HepG2 (cell line): ENCODE measurements around the gene PIGL. TPM values are rescaled to one million over a fixed set of nuclear protein-coding genes. Genes with fewer than 3 reads are reported as not detected.

Source experiments
- ADNP ChIP-seq: sonication (generic); formaldehyde crosslinking; IDR thresholded peaks from 2 replicates; pipeline ENCODE4 v1.4.0; 2020; ENCODE audit warnings: missing genetic modification reagents
- CHD2 ChIP-seq: IDR thresholded peaks from 2 replicates; pipeline ENCODE4 v1.6.1; 2011; ENCODE audit warnings: low read depth, low read length, improper control_type of control experiment
- DNMT3B ChIP-seq: conservative IDR thresholded peaks from 2 replicates; pipeline ENCODE4 v1.6.1; 2016; ENCODE audit warnings: missing biosample characterization, control low read depth
- MBD4 ChIP-seq: IDR thresholded peaks from 2 replicates; pipeline ENCODE4 v1.6.1; 2012; ENCODE audit warnings: low read length, inconsistent platforms, borderline replicate concordance
- MIER3 ChIP-seq: IDR thresholded peaks from 2 replicates; pipeline ENCODE4 v1.6.1; 2016; ENCODE audit warnings: missing compliant biosample characterization, borderline replicate concordance
- PCBP2 ChIP-seq: fragments of 200-400 bp; formaldehyde crosslinking; optimal IDR thresholded peaks from 2 replicates; pipeline ENCODE3; 2018; ENCODE audit warnings: low read length, low read depth; ENCODE audit not compliant: poor library complexity, severe bottlenecking
- SP140L ChIP-seq: sonication (generic); formaldehyde crosslinking; IDR thresholded peaks from 2 replicates; pipeline ENCODE4 v1.4.0; 2020; ENCODE audit warnings: missing genetic modification reagents, borderline replicate concordance
- ZFP90 ChIP-seq: sonication (generic); formaldehyde crosslinking; IDR thresholded peaks from 2 replicates; pipeline ENCODE4 v1.8.0; 2022; ENCODE audit warnings: missing genetic modification reagents, mild to moderate bottlenecking, inconsistent platforms, borderline replicate concordance
- ZNF256 ChIP-seq: sonication (generic); formaldehyde crosslinking; conservative IDR thresholded peaks from 2 replicates; pipeline ENCODE4 v1.4.0; 2020; ENCODE audit warnings: missing genetic modification reagents
- ZNF264 ChIP-seq: sonication (generic); formaldehyde crosslinking; IDR thresholded peaks from 2 replicates; pipeline ENCODE4 v1.4.0; 2020; ENCODE audit warnings: missing genetic modification reagents
- ZNF333 ChIP-seq: sonication (generic); formaldehyde crosslinking; IDR thresholded peaks from 2 replicates; pipeline ENCODE4 v1.4.0; 2020; ENCODE audit warnings: mild to moderate bottlenecking, missing genetic modification reagents, borderline replicate concordance
- ZNF441 ChIP-seq: sonication (generic); formaldehyde crosslinking; IDR thresholded peaks from 2 replicates; pipeline ENCODE4 v1.7.0; 2021; ENCODE audit warnings: missing genetic modification reagents, borderline replicate concordance
- ZNF724P ChIP-seq: sonication (generic); formaldehyde crosslinking; IDR thresholded peaks from 2 replicates; pipeline ENCODE4 v1.8.0; 2022; ENCODE audit warnings: missing genetic modification reagents, borderline replicate concordance
- ZZZ3 ChIP-seq: sonication (generic); formaldehyde crosslinking; IDR thresholded peaks from 2 replicates; pipeline ENCODE4 v1.4.0; 2020; ENCODE audit warnings: missing genetic modification reagents, mild to moderate bottlenecking, borderline replicate concordance
- polyA plus RNA-seq, 8 experiments: library from polyadenylated mRNA; depleted of rRNA in 3 of 8; stranded (reverse) in 7 of 8; unstranded in 1 of 8; fragments of >200 nt; fragmentation: Illumina TruSeq in 4 of 8; extraction: Trizol in 4 of 8; gene quantifications; 2 replicates each; pipeline versions ENCODE4 v1.2.1 to v1.2.3, GENCODE V29; 2011 to 2016; ENCODE audit warnings: low read depth in 4 of 8, missing spikeins in 1 of 8, mixed read lengths in 1 of 8; ENCODE audit not compliant: insufficient read depth in 1 of 8
- total RNA-seq, 5 experiments: library from RNA; depleted of rRNA; stranded (reverse); fragments of >200 nt; fragmentation: Illumina TruSeq; extraction: Trizol; gene quantifications; 2 replicates each; pipeline ENCODE4 v1.2.3, GENCODE V29; 2016; ENCODE audit warnings: low read depth in 1 of 5
- TF ChIP-seq, protein P1 (sequence below): sonication (generic); formaldehyde crosslinking; IDR thresholded peaks from 2 replicates; pipeline ENCODE4 v1.8.0; 2022; ENCODE audit warnings: low read depth, missing genetic modification reagents
- TF ChIP-seq, protein P2 (sequence below): sonication (generic); formaldehyde crosslinking; IDR thresholded peaks from 2 replicates; pipeline ENCODE4 v1.5.0; 2020; ENCODE audit warnings: missing genetic modification reagents, mild to moderate bottlenecking, borderline replicate concordance
- TF ChIP-seq, protein P3 (sequence below): sonication (generic); formaldehyde crosslinking; IDR thresholded peaks from 2 replicates; pipeline ENCODE4 v1.5.1; 2020; ENCODE audit warnings: mild to moderate bottlenecking, missing genetic modification reagents, borderline replicate concordance
- TF ChIP-seq, protein P4 (sequence below): sonication (generic); formaldehyde crosslinking; IDR thresholded peaks from 2 replicates; pipeline ENCODE4 v1.8.0; 2022; ENCODE audit warnings: missing genetic modification reagents, low read depth, mild to moderate bottlenecking, borderline replicate concordance
- TF ChIP-seq, protein P5 (sequence below): sonication (generic); formaldehyde crosslinking; IDR thresholded peaks from 2 replicates; pipeline ENCODE4 v1.4.0; 2020; ENCODE audit warnings: missing genetic modification reagents

The PIGL gene
- total and polyA plus RNA-seq, 2 of the 13 experiments (the other 11 are each of a cell fraction or from before 2014, with no cell fraction given), result 28.5 to 63.8 TPM

DNA sequence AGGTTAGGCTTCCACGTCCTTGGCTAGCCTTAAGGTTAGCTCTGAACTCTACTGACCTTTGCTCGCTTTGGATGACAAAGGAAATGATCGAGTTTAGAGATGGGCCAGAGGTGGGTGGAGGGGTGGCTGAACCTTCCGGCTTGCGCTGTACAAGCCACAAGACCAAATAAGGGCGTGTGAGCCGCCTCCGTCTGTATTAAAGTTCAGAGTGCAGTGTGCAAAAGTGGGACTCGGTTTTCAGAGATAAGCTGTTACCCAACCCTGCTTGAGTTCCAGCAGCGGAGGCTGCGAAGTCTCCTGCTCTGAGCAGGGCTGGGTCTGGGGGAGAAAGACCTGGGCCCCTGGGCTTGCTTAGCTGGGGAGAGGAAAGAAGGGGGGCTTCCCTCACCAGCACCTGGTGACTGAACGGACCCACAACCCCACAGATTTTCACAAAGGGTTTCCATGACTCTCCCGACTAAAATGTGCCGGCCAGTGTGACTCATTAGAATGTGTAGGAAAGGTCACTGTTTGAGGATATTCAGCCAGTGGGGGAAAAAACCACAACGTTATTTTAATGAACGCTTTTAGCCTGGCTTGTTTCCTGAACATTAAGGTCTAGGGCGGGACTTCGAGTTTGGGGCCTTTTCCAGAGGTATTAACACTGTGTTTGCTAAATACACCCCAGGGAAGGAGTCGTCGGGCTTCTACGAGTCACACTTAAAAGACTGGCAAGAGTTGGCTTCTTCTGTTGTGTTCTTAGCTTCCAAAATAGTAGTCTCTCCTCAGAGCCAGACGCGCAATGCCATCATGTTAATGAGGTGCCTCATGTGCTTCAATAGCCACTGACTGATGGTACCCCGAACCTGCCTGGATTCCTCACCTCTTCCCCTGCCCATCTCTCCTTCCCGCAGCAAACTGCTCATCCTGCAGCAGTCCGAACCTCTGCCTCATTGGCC, 69.3 kb downstream of the PIGL start (continued):
- TF ChIP-seq DNMT3B, result no peak
- peak; percentile 39; the same call in 1 of the 2 replicates for TF ChIP-seq ZFP90
- TF ChIP-seq CHD2, result no peak
- TF ChIP-seq MBD4, result no peak
- TF ChIP-seq ZNF256 (CRISPR knock-in tag), result no peak
- TF ChIP-seq ZNF264 (CRISPR knock-in tag), result peak; percentile 77; the same call in 1 of the 2 replicates
- TF ChIP-seq ZNF333 (CRISPR knock-in tag), result no peak
- TF ChIP-seq, protein P1, sequence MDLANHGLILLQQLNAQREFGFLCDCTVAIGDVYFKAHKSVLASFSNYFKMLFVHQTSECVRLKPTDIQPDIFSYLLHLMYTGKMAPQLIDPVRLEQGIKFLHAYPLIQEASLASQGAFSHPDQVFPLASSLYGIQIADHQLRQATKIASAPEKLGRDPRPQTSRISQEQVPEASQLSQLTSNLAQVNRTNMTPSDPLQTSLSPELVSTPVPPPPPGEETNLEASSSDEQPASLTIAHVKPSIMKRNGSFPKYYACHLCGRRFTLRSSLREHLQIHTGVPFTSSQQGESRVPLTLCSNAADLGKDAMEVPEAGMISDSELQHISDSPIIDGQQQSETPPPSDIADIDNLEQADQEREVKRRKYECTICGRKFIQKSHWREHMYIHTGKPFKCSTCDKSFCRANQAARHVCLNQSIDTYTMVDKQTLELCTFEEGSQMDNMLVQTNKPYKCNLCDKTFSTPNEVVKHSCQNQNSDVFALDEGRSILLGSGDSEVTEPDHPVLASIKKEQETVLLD (CRISPR knock-in tag), result no peak
- TF ChIP-seq, protein P2, sequence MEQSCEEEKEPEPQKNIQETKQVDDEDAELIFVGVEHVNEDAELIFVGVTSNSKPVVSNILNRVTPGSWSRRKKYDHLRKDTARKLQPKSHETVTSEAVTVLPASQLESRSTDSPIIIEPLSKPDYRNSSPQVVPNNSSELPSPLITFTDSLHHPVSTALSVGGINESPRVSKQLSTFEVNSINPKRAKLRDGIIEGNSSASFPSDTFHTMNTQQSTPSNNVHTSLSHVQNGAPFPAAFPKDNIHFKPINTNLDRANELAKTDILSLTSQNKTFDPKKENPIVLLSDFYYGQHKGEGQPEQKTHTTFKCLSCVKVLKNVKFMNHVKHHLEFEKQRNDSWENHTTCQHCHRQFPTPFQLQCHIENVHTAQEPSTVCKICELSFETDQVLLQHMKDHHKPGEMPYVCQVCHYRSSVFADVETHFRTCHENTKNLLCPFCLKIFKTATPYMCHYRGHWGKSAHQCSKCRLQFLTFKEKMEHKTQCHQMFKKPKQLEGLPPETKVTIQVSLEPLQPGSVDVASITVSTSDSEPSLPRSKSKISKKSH (CRISPR knock-in tag), result peak; percentile 45; the same call in 1 of the 2 replicates
- no peak for TF ChIP-seq ADNP
- TF ChIP-seq, protein P3, sequence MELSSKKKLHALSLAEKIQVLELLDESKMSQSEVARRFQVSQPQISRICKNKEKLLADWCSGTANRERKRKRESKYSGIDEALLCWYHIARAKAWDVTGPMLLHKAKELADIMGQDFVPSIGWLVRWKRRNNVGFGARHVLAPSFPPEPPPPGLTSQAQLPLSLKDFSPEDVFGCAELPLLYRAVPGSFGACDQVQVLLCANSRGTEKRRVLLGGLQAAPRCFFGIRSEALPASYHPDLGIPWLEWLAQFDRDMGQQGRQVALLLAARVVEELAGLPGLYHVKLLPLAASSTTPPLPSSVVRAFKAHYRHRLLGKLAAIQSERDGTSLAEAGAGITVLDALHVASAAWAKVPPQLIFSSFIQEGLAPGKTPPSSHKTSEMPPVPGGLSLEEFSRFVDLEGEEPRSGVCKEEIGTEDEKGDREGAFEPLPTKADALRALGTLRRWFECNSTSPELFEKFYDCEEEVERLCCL (CRISPR knock-in tag), result no peak
- TF ChIP-seq ZNF724P (CRISPR knock-in tag), result peak; percentile 52; the same call in 1 of the 2 replicates
- TF ChIP-seq PCBP2, result no peak
- TF ChIP-seq MIER3 (CRISPR knock-in tag), result peak; percentile 88; the same call in 1 of the 2 replicates
- peak; percentile 43; the same call in 1 of the 2 replicates for TF ChIP-seq SP140L (CRISPR knock-in tag)
- TF ChIP-seq ZNF441 (CRISPR knock-in tag), result no peak
- peak; percentile 45; the same call in 1 of the 2 replicates for TF ChIP-seq ZZZ3 (CRISPR knock-in tag)
- TF ChIP-seq, protein P4, sequence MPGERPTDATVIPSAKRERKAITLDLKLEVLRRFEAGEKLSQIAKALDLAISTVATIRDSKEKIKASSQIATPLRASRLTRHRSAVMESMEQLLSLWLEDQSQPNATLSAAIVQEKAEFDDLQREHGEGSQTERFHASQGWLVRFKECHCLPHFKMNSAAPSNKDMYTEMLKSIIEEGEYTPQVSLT (CRISPR knock-in tag), result peak; percentile 80; the same call in 1 of the 2 replicates
- TF ChIP-seq, protein P5, sequence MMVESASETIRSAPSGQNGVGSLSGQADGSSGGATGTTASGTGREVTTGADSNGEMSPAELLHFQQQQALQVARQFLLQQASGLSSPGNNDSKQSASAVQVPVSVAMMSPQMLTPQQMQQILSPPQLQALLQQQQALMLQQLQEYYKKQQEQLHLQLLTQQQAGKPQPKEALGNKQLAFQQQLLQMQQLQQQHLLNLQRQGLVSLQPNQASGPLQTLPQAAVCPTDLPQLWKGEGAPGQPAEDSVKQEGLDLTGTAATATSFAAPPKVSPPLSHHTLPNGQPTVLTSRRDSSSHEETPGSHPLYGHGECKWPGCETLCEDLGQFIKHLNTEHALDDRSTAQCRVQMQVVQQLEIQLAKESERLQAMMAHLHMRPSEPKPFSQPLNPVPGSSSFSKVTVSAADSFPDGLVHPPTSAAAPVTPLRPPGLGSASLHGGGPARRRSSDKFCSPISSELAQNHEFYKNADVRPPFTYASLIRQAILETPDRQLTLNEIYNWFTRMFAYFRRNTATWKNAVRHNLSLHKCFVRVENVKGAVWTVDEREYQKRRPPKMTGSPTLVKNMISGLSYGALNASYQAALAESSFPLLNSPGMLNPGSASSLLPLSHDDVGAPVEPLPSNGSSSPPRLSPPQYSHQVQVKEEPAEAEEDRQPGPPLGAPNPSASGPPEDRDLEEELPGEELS (CRISPR knock-in tag), result peak; percentile 87
